A549 (cell line): Measurements from ENCODE around the gene MSTN.

ENCODE experiments used
- CEBPB ChIP-seq, 2 experiments: fragments of >200 bp in 1 of 2; sonication (Bioruptor Twin) in 1 of 2; formaldehyde crosslinking in 1 of 2; IDR thresholded peaks; 2 replicates each; pipeline ENCODE4 v1.6.1; 2012 to 2016
- CTCF ChIP-seq: fragments of >200 bp; sonication (Bioruptor Twin); formaldehyde crosslinking; IDR thresholded peaks from 3 replicates; pipeline ENCODE4 v1.5.1; 2016
- E2F6 ChIP-seq: IDR thresholded peaks from 2 replicates; pipeline ENCODE4 v1.6.1; 2012; ENCODE audit warnings: low read depth, borderline replicate concordance
- ESRRA ChIP-seq: fragments of 150-350 bp; IDR thresholded peaks from 2 replicates; pipeline ENCODE4 v1.6.1; 2014; ENCODE audit warnings: mild to moderate bottlenecking, low read length, borderline replicate concordance
- MAFK ChIP-seq: fragments of 450-650 bp; IDR thresholded peaks from 2 replicates; pipeline ENCODE4 v1.6.1; 2014; ENCODE audit not compliant: partially characterized antibody
- NFE2L2 ChIP-seq: fragments of 150-350 bp; conservative IDR thresholded peaks from 2 replicates; pipeline ENCODE4 v1.6.1; 2014; ENCODE audit warnings: low read length
- RCOR1 ChIP-seq: fragments of 150-350 bp; IDR thresholded peaks from 2 replicates; pipeline ENCODE4 v1.6.1; 2014; ENCODE audit warnings: antibody characterized with exemption, low read length, low read depth
- ZFP36 ChIP-seq: fragments of 450-650 bp; IDR thresholded peaks from 2 replicates; pipeline ENCODE4 v1.6.1; 2014; ENCODE audit warnings: borderline replicate concordance; ENCODE audit not compliant: partially characterized antibody

- TF ChIP-seq NFE2L2 (no peak), E2F6 (no peak), CEBPB (IDR thresholded peaks at IDR 0.05) (no peak), CTCF (no peak), ZFP36 (no peak), ESRRA (no peak), RCOR1 (no peak), MAFK (no peak)
Observed at GRCh38 chr2:190044866-190045265, 17.7 kb downstream of the MSTN start.
